ENCODE data around the gene OPA1. TPM values are rescaled to one million over a fixed set of nuclear protein-coding genes. Genes with fewer than 3 reads are reported as not detected.

The OPA1 gene
- total RNA-seq, 2 experiments from 2014 or later = 56.1 to 57.6 TPM

DNA sequence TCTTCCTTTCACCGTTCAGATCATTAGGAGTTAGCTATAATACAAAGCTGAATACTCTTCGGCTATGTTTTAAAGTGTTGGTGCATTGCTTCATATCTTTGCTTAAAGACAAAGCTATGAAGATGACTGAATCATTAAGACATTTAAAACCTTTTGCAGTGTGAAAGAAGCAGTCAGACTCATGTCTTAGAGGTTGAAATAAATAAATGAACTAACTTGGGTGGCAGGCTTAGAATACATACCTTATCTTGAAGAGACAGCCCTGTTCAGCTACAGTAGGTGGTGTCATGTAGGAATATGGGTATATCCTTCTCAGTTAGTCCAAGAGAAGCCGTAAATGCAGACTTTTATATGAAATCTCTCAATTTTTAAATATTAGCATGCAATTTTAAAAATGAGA, 63.4 kb downstream of the OPA1 start:
- no peak overlapping the region for H3K27ac Mint-ChIP-seq
- DNase-seq = no peak
- ChIA-PET POLR2A (no interaction called here), CTCF (no interaction called here)
- no peaks in the 10 kb centered on the region for H3K9me3 ChIP-seq (ENCODE audit: control insufficient read depth in 1 of 2, insufficient read depth in 1 of 2, low read length in 2 of 2)
- H3K36me3 ChIP-seq (ENCODE audit: insufficient read depth, low read length) = peaks cover 76% of the 10 kb centered on the region
- no peak overlapping the region for H3K4me3 Mint-ChIP-seq
- no peaks in the 10 kb centered on the region for H3K4me1 Mint-ChIP-seq (ENCODE audit: low read depth)
- no peaks in the 10 kb centered on the region for H3K27me3 Mint-ChIP-seq
- no peak for ATAC-seq (ENCODE audit: poor library complexity)
- H3K27ac ChIP-seq (ENCODE audit: low read depth in 1 of 2, low read length in 2 of 2) = no peak overlapping the region
- no peak overlapping the region for H3K4me3 ChIP-seq (ENCODE audit: low read length)
- intact Hi-C loops (cut with DNase I, micrococcal nuclease) = no loop called here
- H3K27me3 ChIP-seq (ENCODE audit: control insufficient read depth in 1 of 2, insufficient read depth in 2 of 2, low read length in 2 of 2) = no peaks in the 10 kb centered on the region
- no peak for TF ChIP-seq CTCF (IDR thresholded peaks at IDR 0.05)
- H3K4me1 ChIP-seq (ENCODE audit: insufficient read depth, low read length) = no peaks in the 10 kb centered on the region
- no peaks in the 10 kb centered on the region for H3K9me3 Mint-ChIP-seq
- peaks cover 89% of the 10 kb centered on the region for H3K36me3 Mint-ChIP-seq (ENCODE audit: low read depth)

- Mint-ChIP-seq H3K27me3 (no peaks in the 10 kb centered on the region), H3K27ac (no peak overlapping the region), H3K4me3 (no peak overlapping the region), H3K9me3 (no peaks in the 10 kb centered on the region), H3K4me1 (ENCODE audit: low read depth) (no peaks in the 10 kb centered on the region), H3K36me3 (ENCODE audit: low read depth) (peaks cover 93% of the 10 kb centered on the region)
- ATAC-seq (ENCODE audit: poor library complexity) (no peak), DNase-seq (no peak)
- H3K9me3 ChIP-seq (ENCODE audit: control insufficient read depth in 1 of 2, insufficient read depth in 1 of 2, low read length in 2 of 2) = no peaks in the 10 kb centered on the region
- H3K4me3 ChIP-seq (ENCODE audit: low read length) = no peak overlapping the region
- CTCF ChIA-PET = no interaction called here
- TF ChIP-seq CTCF (IDR thresholded peaks at IDR 0.05) = no peak
- H3K27ac ChIP-seq (ENCODE audit: low read depth in 1 of 2, low read length in 2 of 2) = no peak overlapping the region
- POLR2A ChIA-PET = no interaction called here
- peaks cover 81% of the 10 kb centered on the region for H3K36me3 ChIP-seq (ENCODE audit: insufficient read depth, low read length)
- intact Hi-C loops (cut with DNase I, micrococcal nuclease) = no loop called here
- no peaks in the 10 kb centered on the region for H3K4me1 ChIP-seq (ENCODE audit: insufficient read depth, low read length)
- H3K27me3 ChIP-seq (ENCODE audit: control insufficient read depth in 1 of 2, insufficient read depth in 2 of 2, low read length in 2 of 2) = no peaks in the 10 kb centered on the region
Measured at GRCh38 chr3:193656878-193657282, 63.9 kb downstream of the OPA1 start.

DNA sequence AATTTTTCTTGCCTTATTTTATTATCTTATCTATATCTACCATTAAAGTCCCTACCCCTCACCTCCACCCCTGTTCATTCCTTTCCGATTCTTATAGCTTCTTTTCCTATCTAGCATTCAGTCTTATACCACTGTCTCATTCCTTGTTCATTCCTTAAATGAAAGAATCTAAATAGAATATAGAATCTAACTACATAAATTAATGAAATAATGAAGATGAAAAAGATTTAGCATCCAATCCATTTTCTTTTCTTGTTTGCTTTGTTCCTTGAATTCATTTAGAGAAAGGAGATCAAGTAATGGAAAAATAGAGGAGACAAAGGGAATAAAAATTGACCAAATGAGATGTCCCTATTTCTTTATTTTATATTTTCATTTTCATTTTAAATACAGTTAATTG, 67.2 kb downstream of the OPA1 start:
- intact Hi-C loops (cut with DNase I, micrococcal nuclease) = no loop called here
- H3K4me1 ChIP-seq (ENCODE audit: insufficient read depth, low read length) = no peaks in the 10 kb centered on the region
- no peaks in the 10 kb centered on the region for H3K9me3 ChIP-seq (ENCODE audit: control insufficient read depth in 1 of 2, insufficient read depth in 1 of 2, low read length in 2 of 2)
- TF ChIP-seq CTCF (IDR thresholded peaks at IDR 0.05) = no peak
- no peak overlapping the region for H3K4me3 ChIP-seq (ENCODE audit: low read length)
- ATAC-seq (ENCODE audit: poor library complexity) (no peak), DNase-seq (no peak)
- H3K4me1 Mint-ChIP-seq (ENCODE audit: low read depth) = no peaks in the 10 kb centered on the region
- no peaks in the 10 kb centered on the region for H3K27me3 Mint-ChIP-seq
- peaks cover 80% of the 10 kb centered on the region for H3K36me3 ChIP-seq (ENCODE audit: insufficient read depth, low read length)
- no peak overlapping the region for H3K4me3 Mint-ChIP-seq
- no peaks in the 10 kb centered on the region for H3K9me3 Mint-ChIP-seq
- H3K36me3 Mint-ChIP-seq (ENCODE audit: low read depth) = peaks cover 94% of the 10 kb centered on the region
- ChIA-PET CTCF (no interaction called here), POLR2A (no interaction called here)
- no peak overlapping the region for H3K27ac Mint-ChIP-seq
- no peak overlapping the region for H3K27ac ChIP-seq (ENCODE audit: low read depth in 1 of 2, low read length in 2 of 2)
- no peaks in the 10 kb centered on the region for H3K27me3 ChIP-seq (ENCODE audit: control insufficient read depth in 1 of 2, insufficient read depth in 2 of 2, low read length in 2 of 2)

Measured in CD4-positive, alpha-beta T cell (primary cell).